ENCODE results near the gene HOXC6. TPM values are rescaled to one million over a fixed set of nuclear protein-coding genes. Genes with fewer than 3 reads are reported as not detected.

HOXC6 gene
- total RNA-seq, 1 experiment from 2014 or later = not detected

- DNase-seq = peak; percentile 92
- Histone ChIP-seq H3K79me2 (ENCODE audit: low read length) (peaks cover 17% of the 10 kb centered on the region), H3K9ac (ENCODE audit: low read length) (peak overlapping the region; percentile 95), H2AFZ (ENCODE audit: low read length) (peak overlapping the region; percentile 7; the same call in 1 of the 2 replicates), H3K27ac (ENCODE audit: low read length) (peak overlapping the region; percentile 83), H3K4me3 (ENCODE audit: low read length) (peak overlapping the region; percentile 98), H3K9me3 (ENCODE audit: low read length) (no peaks in the 10 kb centered on the region), H4K20me1 (ENCODE audit: insufficient read depth, low read depth, low read length) (peaks cover 4% of the 10 kb centered on the region; the same call in 1 of the 2 replicates), H3K4me2 (ENCODE audit: low read depth, low read length, poor library complexity, severe bottlenecking) (peak overlapping the region; percentile 99), H3K27me3 (ENCODE audit: low read length) (no peaks in the 10 kb centered on the region), H3K4me1 (ENCODE audit: low read length) (peaks cover 36% of the 10 kb centered on the region), H3K36me3 (ENCODE audit: insufficient read depth, low read length) (peaks cover 8% of the 10 kb centered on the region; the same call in 1 of the 2 replicates), H3K9me2 (replicated peaks; ENCODE audit: insufficient read depth, low read length) (no peaks in the 10 kb centered on the region)
Measured at GRCh38 chr12:54053003-54053750, 24.9 kb downstream of the HOXC6 start.

GRCh38 chr12:54053751-54054741 is 25.8 kb downstream of the HOXC6 start, which contains the start of gene HOXC4:
TSS of gene HOXC4 (plus strand) at chr12:54053835. CDS start at chr12:54053923, 88 bp downstream.
- peak within 1 kb of the TSS; percentile 39; the same call in 1 of the 2 replicates for H2AFZ ChIP-seq (ENCODE audit: low read length)
- peaks cover 36% of the 10 kb centered on the region for H3K4me1 ChIP-seq (ENCODE audit: low read length)
- H4K20me1 ChIP-seq (ENCODE audit: insufficient read depth, low read depth, low read length) = peaks cover 4% of the 10 kb centered on the region; the same call in 1 of the 2 replicates
- peaks cover 8% of the 10 kb centered on the region; the same call in 1 of the 2 replicates for H3K36me3 ChIP-seq (ENCODE audit: insufficient read depth, low read length)
- H3K79me2 ChIP-seq (ENCODE audit: low read length) = peaks cover 17% of the 10 kb centered on the region
- peak within 1 kb of the TSS; percentile 99 for H3K4me2 ChIP-seq (ENCODE audit: low read depth, low read length, poor library complexity, severe bottlenecking)
- peak within 1 kb of the TSS; percentile 98 for H3K4me3 ChIP-seq (ENCODE audit: low read length)
- no peaks in the 10 kb centered on the region for H3K9me3 ChIP-seq (ENCODE audit: low read length)
- H3K27me3 ChIP-seq (ENCODE audit: low read length) = no peaks in the 10 kb centered on the region
- peak within 1 kb of the TSS; percentile 95 for H3K9ac ChIP-seq (ENCODE audit: low read length)
- H3K27ac ChIP-seq (ENCODE audit: low read length) = peak within 1 kb of the TSS; percentile 83
- DNase-seq = peak; percentile 95
- H3K9me2 ChIP-seq (replicated peaks; ENCODE audit: insufficient read depth, low read length) = no peaks in the 10 kb centered on the region

- H4K20me1 ChIP-seq (ENCODE audit: insufficient read depth, low read depth, low read length) = peaks cover 4% of the 10 kb centered on the region; the same call in 1 of the 2 replicates
- H3K4me1 ChIP-seq (ENCODE audit: low read length) = peaks cover 36% of the 10 kb centered on the region
- no peaks in the 10 kb centered on the region for H3K27me3 ChIP-seq (ENCODE audit: low read length)
- no peaks in the 10 kb centered on the region for H3K9me2 ChIP-seq (replicated peaks; ENCODE audit: insufficient read depth, low read length)
- peaks cover 8% of the 10 kb centered on the region; the same call in 1 of the 2 replicates for H3K36me3 ChIP-seq (ENCODE audit: insufficient read depth, low read length)
- H3K9me3 ChIP-seq (ENCODE audit: low read length) = no peaks in the 10 kb centered on the region
- H3K4me3 ChIP-seq (ENCODE audit: low read length) = peak overlapping the region; percentile 98
- DNase-seq = no peak
- peak overlapping the region; percentile 95 for H3K9ac ChIP-seq (ENCODE audit: low read length)
- H3K4me2 ChIP-seq (ENCODE audit: low read depth, low read length, poor library complexity, severe bottlenecking) = peak overlapping the region; percentile 99
- no peak overlapping the region for H2AFZ ChIP-seq (ENCODE audit: low read length)
- peaks cover 17% of the 10 kb centered on the region for H3K79me2 ChIP-seq (ENCODE audit: low read length)
- H3K27ac ChIP-seq (ENCODE audit: low read length) = peak overlapping the region; percentile 83
Measured at GRCh38 chr12:54054742-54055194, 26.5 kb downstream of the HOXC6 start.

DNA sequence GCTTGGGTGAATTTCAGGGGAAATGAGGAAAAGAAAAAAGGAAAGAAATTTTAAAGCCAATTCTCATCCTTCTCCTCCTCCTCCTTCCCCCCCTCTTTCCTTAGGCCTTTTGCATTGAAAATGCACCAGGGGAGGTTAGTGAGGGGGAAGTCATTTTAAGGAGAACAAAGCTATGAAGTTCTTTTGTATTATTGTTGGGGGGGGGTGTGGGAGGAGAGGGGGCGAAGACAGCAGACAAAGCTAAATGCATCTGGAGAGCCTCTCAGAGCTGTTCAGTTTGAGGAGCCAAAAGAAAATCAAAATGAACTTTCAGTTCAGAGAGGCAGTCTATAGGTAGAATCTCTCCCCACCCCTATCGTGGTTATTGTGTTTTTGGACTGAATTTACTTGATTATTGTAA is 27.3 kb downstream of the HOXC6 start:
- H2AFZ ChIP-seq (ENCODE audit: low read length) = no peak overlapping the region
- H3K4me1 ChIP-seq (ENCODE audit: low read length) = peaks cover 36% of the 10 kb centered on the region
- H3K36me3 ChIP-seq (ENCODE audit: insufficient read depth, low read length) = peaks cover 8% of the 10 kb centered on the region; the same call in 1 of the 2 replicates
- no peaks in the 10 kb centered on the region for H3K9me2 ChIP-seq (replicated peaks; ENCODE audit: insufficient read depth, low read length)
- peaks cover 4% of the 10 kb centered on the region; the same call in 1 of the 2 replicates for H4K20me1 ChIP-seq (ENCODE audit: insufficient read depth, low read depth, low read length)
- peak overlapping the region; percentile 99 for H3K4me2 ChIP-seq (ENCODE audit: low read depth, low read length, poor library complexity, severe bottlenecking)
- peak overlapping the region; percentile 47 for H3K4me3 ChIP-seq (ENCODE audit: low read length)
- DNase-seq = no peak
- H3K9ac ChIP-seq (ENCODE audit: low read length) = peak overlapping the region; percentile 52
- no peaks in the 10 kb centered on the region for H3K9me3 ChIP-seq (ENCODE audit: low read length)
- H3K27ac ChIP-seq (ENCODE audit: low read length) = peak overlapping the region; percentile 46
- H3K79me2 ChIP-seq (ENCODE audit: low read length) = peaks cover 17% of the 10 kb centered on the region
- no peaks in the 10 kb centered on the region for H3K27me3 ChIP-seq (ENCODE audit: low read length)

GRCh38 chr12:54056110-54056509 is 27.9 kb downstream of the HOXC6 start:
- Histone ChIP-seq H4K20me1 (ENCODE audit: insufficient read depth, low read depth, low read length) (peaks cover 4% of the 10 kb centered on the region; the same call in 1 of the 2 replicates), H3K79me2 (ENCODE audit: low read length) (peaks cover 17% of the 10 kb centered on the region), H3K36me3 (ENCODE audit: insufficient read depth, low read length) (peaks cover 8% of the 10 kb centered on the region; the same call in 1 of the 2 replicates), H2AFZ (ENCODE audit: low read length) (no peak overlapping the region), H3K9ac (ENCODE audit: low read length) (peak overlapping the region; percentile 52), H3K27me3 (ENCODE audit: low read length) (no peaks in the 10 kb centered on the region), H3K4me3 (ENCODE audit: low read length) (peak overlapping the region; percentile 47; the same call in 1 of the 2 replicates), H3K9me3 (ENCODE audit: low read length) (no peaks in the 10 kb centered on the region), H3K4me1 (ENCODE audit: low read length) (peaks cover 36% of the 10 kb centered on the region), H3K4me2 (ENCODE audit: low read depth, low read length, poor library complexity, severe bottlenecking) (peak overlapping the region; percentile 99), H3K9me2 (replicated peaks; ENCODE audit: insufficient read depth, low read length) (no peaks in the 10 kb centered on the region), H3K27ac (ENCODE audit: low read length) (peak overlapping the region; percentile 46)
- DNase-seq = no peak

- Histone ChIP-seq H3K27me3 (ENCODE audit: low read length) (no peaks in the 10 kb centered on the region), H3K4me3 (ENCODE audit: low read length) (no peak overlapping the region), H4K20me1 (ENCODE audit: insufficient read depth, low read depth, low read length) (peaks cover 4% of the 10 kb centered on the region; the same call in 1 of the 2 replicates)
Measured at GRCh38 chr12:54058128-54058768, 30.0 kb downstream of the HOXC6 start.

GRCh38 chr12:54059668-54060067 is 31.4 kb downstream of the HOXC6 start:
- no peak for DNase-seq
- Histone ChIP-seq H3K4me2 (ENCODE audit: low read depth, low read length, poor library complexity, severe bottlenecking) (no peak overlapping the region), H3K36me3 (ENCODE audit: insufficient read depth, low read length) (peaks cover 8% of the 10 kb centered on the region; the same call in 1 of the 2 replicates), H3K9me3 (ENCODE audit: low read length) (no peaks in the 10 kb centered on the region), H3K9ac (ENCODE audit: low read length) (no peak overlapping the region), H3K79me2 (ENCODE audit: low read length) (peaks cover 7% of the 10 kb centered on the region), H3K4me1 (ENCODE audit: low read length) (peaks cover 17% of the 10 kb centered on the region), H3K27ac (ENCODE audit: low read length) (no peak overlapping the region), H3K9me2 (replicated peaks; ENCODE audit: insufficient read depth, low read length) (no peaks in the 10 kb centered on the region), H3K4me3 (ENCODE audit: low read length) (no peak overlapping the region), H4K20me1 (ENCODE audit: insufficient read depth, low read depth, low read length) (peaks cover 3% of the 10 kb centered on the region; the same call in 1 of the 2 replicates), H3K27me3 (ENCODE audit: low read length) (no peaks in the 10 kb centered on the region), H2AFZ (ENCODE audit: low read length) (no peak overlapping the region)

More at GRCh38 chr12:54058128-54058768, 30.0 kb downstream of the HOXC6 start:
- no peak for DNase-seq
- H3K36me3 ChIP-seq (ENCODE audit: insufficient read depth, low read length) = peaks cover 8% of the 10 kb centered on the region; the same call in 1 of the 2 replicates
- no peak overlapping the region for H3K9ac ChIP-seq (ENCODE audit: low read length)
- no peak overlapping the region for H3K27ac ChIP-seq (ENCODE audit: low read length)
- peaks cover 21% of the 10 kb centered on the region for H3K4me1 ChIP-seq (ENCODE audit: low read length)
- H3K9me2 ChIP-seq (replicated peaks; ENCODE audit: insufficient read depth, low read length) = no peaks in the 10 kb centered on the region
- no peak overlapping the region for H2AFZ ChIP-seq (ENCODE audit: low read length)
- no peak overlapping the region for H3K4me2 ChIP-seq (ENCODE audit: low read depth, low read length, poor library complexity, severe bottlenecking)
- no peaks in the 10 kb centered on the region for H3K9me3 ChIP-seq (ENCODE audit: low read length)
- H3K79me2 ChIP-seq (ENCODE audit: low read length) = peaks cover 17% of the 10 kb centered on the region

Measured in Karpas-422 (cell line).